Measurements from ENCODE around the gene FARSB.

Gene FARSB

GRCh38 chr2:222521099-222521498 lies 134.8 kb downstream of the FARSB start:
- Histone ChIP-seq H3K27me3 (ENCODE audit: insufficient read depth, low read length) (no peaks in the 10 kb centered on the region), H3K18ac (ENCODE audit: low read length) (no peak overlapping the region), H3K79me1 (ENCODE audit: low read length) (no peaks in the 10 kb centered on the region), H3K9me3 (ENCODE audit: insufficient read depth, low read depth, low read length) (no peaks in the 10 kb centered on the region), H2AK5ac (ENCODE audit: low read length) (no peak overlapping the region), H2BK12ac (ENCODE audit: low read length) (no peak overlapping the region), H3K4me1 (ENCODE audit: control insufficient read depth in 1 of 2, insufficient read depth in 2 of 2, low read length in 2 of 2) (no peaks in the 10 kb centered on the region), H4K12ac (ENCODE audit: low read depth, low read length) (no peak overlapping the region), H4K91ac (ENCODE audit: low read depth, low read length) (no peak overlapping the region), H3K36me3 (ENCODE audit: control insufficient read depth in 1 of 2, insufficient read depth in 2 of 2, low read length in 2 of 2) (no peaks in the 10 kb centered on the region), H3K4me2 (ENCODE audit: low read length) (no peak overlapping the region), H3K4me3 (ENCODE audit: low read depth, low read length) (no peak overlapping the region), H3K14ac (ENCODE audit: low read length) (no peak overlapping the region), H3K79me2 (ENCODE audit: control insufficient read depth, insufficient read depth, low read length, poor library complexity) (no peaks in the 10 kb centered on the region), H2AFZ (ENCODE audit: insufficient read depth, low read length, poor library complexity) (no peak overlapping the region), H3K4ac (ENCODE audit: low read depth, low read length) (no peak overlapping the region), H2BK5ac (ENCODE audit: low read depth, low read length, poor library complexity) (no peak overlapping the region), H4K8ac (ENCODE audit: low read depth, low read length) (no peak overlapping the region), H3K27ac (ENCODE audit: low read depth, low read length) (no peak overlapping the region), H3K9ac (ENCODE audit: low read length) (no peak overlapping the region), H3K23ac (ENCODE audit: low read length) (no peak overlapping the region), H2BK120ac (ENCODE audit: insufficient read depth, low read length, poor library complexity) (no peak overlapping the region)
- WGBS (ENCODE audit: extremely low coverage, insufficient coverage, insufficient read length) = no CpG with 5 or more reads among the region's 3 CpGs
- peak in 1 of 2 donors; percentile 52 for DNase-seq

Data from trophoblast cell (in vitro differentiated cells and primary cell).